HepG2 (cell line): ENCODE measurements around the gene KMT2E. TPM values are rescaled to one million over a fixed set of nuclear protein-coding genes. Genes with fewer than 3 reads are reported as not detected.
A peak's percentile ranks its signal among the peaks of the same experiment; 100 is the strongest.

Source experiments
- ATF7 ChIP-seq, 2 experiments: fragments of 450-650 bp in 1 of 2; sonication (generic) in 1 of 2; formaldehyde crosslinking in 1 of 2; IDR thresholded peaks; 2 replicates each; pipeline versions ENCODE4 v1.4.0 to v1.6.1; 2016 to 2020; ENCODE audit warnings: antibody characterized with exemption in 1 of 2, mild to moderate bottlenecking in 1 of 2, missing genetic modification reagents in 1 of 2
- DNMT3B ChIP-seq: conservative IDR thresholded peaks from 2 replicates; pipeline ENCODE4 v1.6.1; 2016; ENCODE audit warnings: missing biosample characterization, control low read depth
- EHMT2 ChIP-seq: fragments of 200-600 bp; sonication (generic); IDR thresholded peaks from 2 replicates; pipeline ENCODE4 v1.7.0; 2017; ENCODE audit warnings: antibody characterized with exemption, low read depth, low read length, borderline replicate concordance
- MEF2D ChIP-seq: sonication (generic); formaldehyde crosslinking; IDR thresholded peaks from 2 replicates; pipeline ENCODE4 v1.5.1; 2020; ENCODE audit warnings: mild to moderate bottlenecking, missing genetic modification reagents
- MIER2 ChIP-seq: IDR thresholded peaks from 2 replicates; pipeline ENCODE4 v1.6.1; 2016; ENCODE audit warnings: missing biosample characterization, missing genetic modification reagents
- MYPOP ChIP-seq: sonication (generic); formaldehyde crosslinking; IDR thresholded peaks from 2 replicates; pipeline ENCODE4 v1.8.1; 2023; ENCODE audit warnings: mild to moderate bottlenecking, moderate library complexity, missing genetic modification reagents
- NFE2 ChIP-seq: sonication (generic); formaldehyde crosslinking; IDR thresholded peaks from 2 replicates; pipeline ENCODE4 v1.4.0; 2020; ENCODE audit warnings: missing genetic modification reagents
- RERE ChIP-seq: IDR thresholded peaks from 2 replicates; pipeline ENCODE4 v1.6.1; 2016; ENCODE audit warnings: low read depth, missing genetic modification reagents, missing compliant biosample characterization
- RFXANK ChIP-seq: IDR thresholded peaks from 2 replicates; pipeline ENCODE4 v1.6.1; 2016
- THAP11 ChIP-seq: IDR thresholded peaks from 2 replicates; pipeline ENCODE4 v1.6.1; 2016; ENCODE audit warnings: missing biosample characterization, missing genetic modification reagents
- THRA ChIP-seq: sonication (generic); formaldehyde crosslinking; IDR thresholded peaks from 2 replicates; pipeline ENCODE4 v1.4.0; 2020; ENCODE audit warnings: missing genetic modification reagents, borderline replicate concordance
- ZNF276 ChIP-seq: sonication (generic); formaldehyde crosslinking; IDR thresholded peaks from 2 replicates; pipeline ENCODE4 v1.4.0; 2020; ENCODE audit warnings: mild to moderate bottlenecking, low read depth, missing genetic modification reagents
- ZNF451 ChIP-seq: sonication (generic); formaldehyde crosslinking; IDR thresholded peaks from 2 replicates; pipeline ENCODE4 v1.5.0; 2020; ENCODE audit warnings: mild to moderate bottlenecking, missing genetic modification reagents
- ZNF546 ChIP-seq: sonication (generic); formaldehyde crosslinking; conservative IDR thresholded peaks from 2 replicates; pipeline ENCODE4 v1.8.1; 2023; ENCODE audit warnings: mild to moderate bottlenecking, missing genetic modification reagents
- ZNF572 ChIP-seq: sonication (generic); formaldehyde crosslinking; IDR thresholded peaks from 2 replicates; pipeline ENCODE4 v1.5.1; 2020; ENCODE audit warnings: mild to moderate bottlenecking, missing genetic modification reagents
- ZNF816 ChIP-seq: sonication (generic); formaldehyde crosslinking; IDR thresholded peaks from 2 replicates; pipeline ENCODE4 v1.8.0; 2022; ENCODE audit warnings: missing genetic modification reagents, mild to moderate bottlenecking, borderline replicate concordance
- ZNF83 ChIP-seq: sonication (generic); formaldehyde crosslinking; IDR thresholded peaks from 2 replicates; pipeline ENCODE4 v1.4.0; 2020; ENCODE audit warnings: missing genetic modification reagents, mild to moderate bottlenecking, borderline replicate concordance
- polyA plus RNA-seq, 8 experiments: library from polyadenylated mRNA; depleted of rRNA in 3 of 8; stranded (reverse) in 7 of 8; unstranded in 1 of 8; fragments of >200 nt; fragmentation: Illumina TruSeq in 4 of 8; extraction: Trizol in 4 of 8; gene quantifications; 2 replicates each; pipeline versions ENCODE4 v1.2.1 to v1.2.3, GENCODE V29; 2011 to 2016; ENCODE audit warnings: low read depth in 4 of 8, missing spikeins in 1 of 8, mixed read lengths in 1 of 8; ENCODE audit not compliant: insufficient read depth in 1 of 8
- total RNA-seq, 5 experiments: library from RNA; depleted of rRNA; stranded (reverse); fragments of >200 nt; fragmentation: Illumina TruSeq; extraction: Trizol; gene quantifications; 2 replicates each; pipeline ENCODE4 v1.2.3, GENCODE V29; 2016; ENCODE audit warnings: low read depth in 1 of 5

KMT2E gene
- total and polyA plus RNA-seq, 2 of the 13 experiments (the other 11 are each of a cell fraction or from before 2014, with no cell fraction given), result 6.3 to 24.4 TPM

GRCh38 chr7:105012503-105013220 lies 1.3 kb upstream of the KMT2E start (continued):
- no peak for TF ChIP-seq RERE
- peak; percentile 84 for TF ChIP-seq THAP11 (CRISPR knock-in tag)
- TF ChIP-seq ZNF83, result 0 out of 2 replicates have a peak, but pooled peaks have one; percentile 24
- TF ChIP-seq ZNF546 (CRISPR knock-in tag), result no peak
- peak; percentile 98 for TF ChIP-seq ATF7 (IDR thresholded peaks at IDR 0.05)
- peak; percentile 100 for TF ChIP-seq ATF7 (CRISPR knock-in tag; IDR thresholded peaks at IDR 0.05)
- peak; percentile 68; the same call in 1 of the 2 replicates for TF ChIP-seq ZNF276 (CRISPR knock-in tag)
- peak; percentile 94 for TF ChIP-seq MYPOP (CRISPR knock-in tag)
- peak; percentile 90 for TF ChIP-seq MEF2D (CRISPR knock-in tag)
- no peak for TF ChIP-seq ZNF572 (CRISPR knock-in tag)
- TF ChIP-seq MIER2 (CRISPR knock-in tag), result peak; percentile 17; the same call in 1 of the 2 replicates
- peak; percentile 42; the same call in 1 of the 2 replicates for TF ChIP-seq RFXANK
- TF ChIP-seq DNMT3B (CRISPR knock-in tag), result 0 out of 2 replicates have a peak, but pooled peaks have one; percentile 27
- TF ChIP-seq ZNF816 (CRISPR knock-in tag), result peak; percentile 82; the same call in 1 of the 2 replicates
- TF ChIP-seq NFE2 (CRISPR knock-in tag), result no peak
- TF ChIP-seq ZNF451 (CRISPR knock-in tag), result 0 out of 2 replicates have a peak, but pooled peaks have one; percentile 80
- TF ChIP-seq THRA, result peak; percentile 47
- TF ChIP-seq EHMT2, result no peak
